Prostate gland (tissue), 2 donors: ENCODE data around the gene EXOC8. TPM values are rescaled to one million over a fixed set of nuclear protein-coding genes. Genes with fewer than 3 reads are reported as not detected.
A peak's percentile ranks its signal among the peaks of the same experiment; 100 is the strongest.

Experiments used
- DNase-seq: peaks from one replicate; pipeline ENCODE4 v3.0.0-alpha.2; 2019; ENCODE audit warnings: low spot score
- H3K27ac ChIP-seq, 2 donors: fragments of 200-600 bp; sonication (generic); 2 replicates each; pipeline ENCODE4 v1.5.1; 2017 to 2019
- H3K27me3 ChIP-seq: fragments of 200-600 bp; sonication (generic); replicated peaks from 2 replicates; pipeline ENCODE4 v1.5.1; 2019; ENCODE audit not compliant: insufficient read depth
- H3K36me3 ChIP-seq, 2 donors: fragments of 200-600 bp; sonication (generic); 1 replicate in 1 of 2; 2 replicates in 1 of 2; pipeline versions ENCODE4 v1.5.1 to v1.8.1; 2017 to 2019
- H3K4me1 ChIP-seq: fragments of 200-600 bp; sonication (generic); replicated peaks from 2 replicates; pipeline ENCODE4 v1.5.1; 2019
- H3K4me3 ChIP-seq, 2 donors: fragments of 200-600 bp; sonication (generic); 2 replicates each; pipeline ENCODE4 v1.5.1; 2017 to 2019
- H3K9me3 ChIP-seq: fragments of 200-600 bp; sonication (generic); 2 replicates; pipeline ENCODE4 v1.5.1; 2017
- POLR2A ChIP-seq: fragments of 450-650 bp; IDR thresholded peaks from one replicate; pipeline ENCODE4 v1.6.1; 2016; ENCODE audit warnings: antibody characterized with exemption, mild to moderate bottlenecking
- POLR2AphosphoS5 ChIP-seq: sonication (generic); formaldehyde crosslinking; IDR thresholded peaks from one replicate; pipeline ENCODE4 v1.6.1; 2017; ENCODE audit warnings: antibody characterized with exemption
- WGBS: methylation state at CpG from one replicate; pipeline ENCODE4 v1.1.5; 2018; 5-methylcytosine and 5-hydroxymethylcytosine counted together
- intact Hi-C: fragments of 100-400 bp; cut with DNase I; formaldehyde crosslinking; loops from one replicate; pipeline ENCODE4 v1.14.2; 2022
- total RNA-seq, 2 donors: library from RNA; depleted of rRNA; stranded (reverse); fragments of >200 nt; gene quantifications; one replicate each; pipeline ENCODE4 v1.1.0, GENCODE V29; 2016
- TF ChIP-seq, protein P1 (sequence below), 4 experiments: fragments of 200-600 bp in 2 of 4; fragments of 450-650 bp in 2 of 4; sonication (generic) in 2 of 4; IDR thresholded peaks; 1 replicate in 3 of 4; 2 replicates in 1 of 4; pipeline ENCODE4 v1.5.1; 2016 to 2019; ENCODE audit warnings: antibody characterized with exemption in 4 of 4, mild to moderate bottlenecking in 2 of 4, moderate library complexity in 2 of 4

Gene EXOC8
- total RNA-seq, 2 donors from 2014 or later: 11.9 to 14.8 TPM

DNA sequence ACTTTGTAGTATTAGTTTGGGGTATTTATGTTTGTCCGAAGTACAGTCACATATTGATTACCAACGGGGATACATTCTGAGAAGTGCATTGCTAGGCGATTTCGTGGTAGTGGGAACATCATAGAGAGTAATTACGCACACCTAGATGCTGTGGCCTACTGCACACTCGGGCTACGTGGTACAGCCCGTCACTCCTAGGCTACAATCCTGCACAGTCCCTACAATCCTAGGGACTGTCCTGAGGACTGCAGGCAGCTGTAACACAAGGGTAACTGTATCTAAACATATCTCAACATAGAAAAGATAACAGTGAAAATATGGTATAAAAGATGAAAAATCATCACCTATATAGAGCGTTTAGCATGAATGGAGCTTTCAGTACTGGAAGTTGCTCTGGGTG lies 18.6 kb downstream of the EXOC8 start:
- no peak overlapping the region for H3K27ac ChIP-seq
- 96% methylated on average over 9 of the region's 9 CpGs for WGBS
- no peaks in the 10 kb centered on the region for H3K27me3 ChIP-seq
- H3K4me1 ChIP-seq: no peaks in the 10 kb centered on the region
- no peaks in the 10 kb centered on the region for H3K9me3 ChIP-seq
- H3K36me3 ChIP-seq: no peaks in the 10 kb centered on the region
- intact Hi-C loops: no loop called here
- DNase-seq: no peak
- TF ChIP-seq POLR2AphosphoS5 (no peak), POLR2A (no peak)
- TF ChIP-seq, protein P1, sequence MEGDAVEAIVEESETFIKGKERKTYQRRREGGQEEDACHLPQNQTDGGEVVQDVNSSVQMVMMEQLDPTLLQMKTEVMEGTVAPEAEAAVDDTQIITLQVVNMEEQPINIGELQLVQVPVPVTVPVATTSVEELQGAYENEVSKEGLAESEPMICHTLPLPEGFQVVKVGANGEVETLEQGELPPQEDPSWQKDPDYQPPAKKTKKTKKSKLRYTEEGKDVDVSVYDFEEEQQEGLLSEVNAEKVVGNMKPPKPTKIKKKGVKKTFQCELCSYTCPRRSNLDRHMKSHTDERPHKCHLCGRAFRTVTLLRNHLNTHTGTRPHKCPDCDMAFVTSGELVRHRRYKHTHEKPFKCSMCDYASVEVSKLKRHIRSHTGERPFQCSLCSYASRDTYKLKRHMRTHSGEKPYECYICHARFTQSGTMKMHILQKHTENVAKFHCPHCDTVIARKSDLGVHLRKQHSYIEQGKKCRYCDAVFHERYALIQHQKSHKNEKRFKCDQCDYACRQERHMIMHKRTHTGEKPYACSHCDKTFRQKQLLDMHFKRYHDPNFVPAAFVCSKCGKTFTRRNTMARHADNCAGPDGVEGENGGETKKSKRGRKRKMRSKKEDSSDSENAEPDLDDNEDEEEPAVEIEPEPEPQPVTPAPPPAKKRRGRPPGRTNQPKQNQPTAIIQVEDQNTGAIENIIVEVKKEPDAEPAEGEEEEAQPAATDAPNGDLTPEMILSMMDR (IDR thresholded peaks at IDR 0.05): no peak
- no peak overlapping the region for H3K4me3 ChIP-seq

DNA sequence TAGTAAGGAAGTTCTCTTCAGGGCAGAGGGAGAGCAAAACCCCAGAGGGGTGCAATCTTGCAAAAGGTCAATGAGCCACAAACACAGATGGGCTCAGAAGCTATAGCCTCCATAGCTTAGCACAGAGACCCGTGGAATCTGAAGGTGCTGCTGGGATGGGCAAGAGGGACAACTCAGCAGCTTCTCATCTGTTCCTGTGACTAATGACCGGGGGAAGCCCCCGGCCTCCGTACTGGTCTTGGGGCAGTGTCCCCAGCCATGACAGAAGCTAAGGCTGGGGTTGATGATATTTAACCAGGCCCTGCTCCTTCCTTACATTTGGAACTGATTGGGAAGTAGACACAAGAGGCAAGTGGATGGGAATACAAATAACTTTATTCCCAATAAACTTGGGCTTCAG lies 19.1 kb downstream of the EXOC8 start:
- intact Hi-C loops: no loop called here
- no peak for TF ChIP-seq POLR2AphosphoS5
- TF ChIP-seq POLR2A: no peak
- TF ChIP-seq, protein P1 (IDR thresholded peaks at IDR 0.05): no peak
- no peak overlapping the region for H3K27ac ChIP-seq
- no peaks in the 10 kb centered on the region for H3K4me1 ChIP-seq
- no peaks in the 10 kb centered on the region for H3K27me3 ChIP-seq
- H3K4me3 ChIP-seq: no peak overlapping the region
- WGBS: 98% methylated on average over 4 of the region's 4 CpGs
- no peaks in the 10 kb centered on the region for H3K9me3 ChIP-seq
- DNase-seq: no peak
- no peaks in the 10 kb centered on the region for H3K36me3 ChIP-seq

DNA sequence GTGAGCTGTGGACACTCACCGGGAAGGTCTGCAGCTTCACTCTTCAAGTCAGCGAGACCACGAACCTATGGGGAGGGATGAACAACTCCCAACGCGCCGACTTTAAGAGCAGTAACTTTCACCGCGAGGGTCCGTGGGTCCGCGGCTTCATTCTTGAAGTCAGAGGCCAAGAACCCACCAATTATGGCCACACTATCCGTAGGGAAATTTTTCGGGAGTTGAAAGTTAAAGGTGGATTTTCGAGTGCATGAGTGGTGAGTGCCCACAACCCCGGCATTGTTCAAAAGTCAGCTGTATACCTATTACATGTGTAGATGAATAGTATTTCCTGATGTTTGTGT lies 19.7 kb downstream of the EXOC8 start:
- Histone ChIP-seq H3K36me3 (no peaks in the 10 kb centered on the region), H3K9me3 (no peaks in the 10 kb centered on the region), H3K4me1 (no peaks in the 10 kb centered on the region), H3K4me3 (no peak overlapping the region), H3K27ac (no peak overlapping the region), H3K27me3 (no peaks in the 10 kb centered on the region)
- no peak for TF ChIP-seq POLR2AphosphoS5
- TF ChIP-seq POLR2A: no peak
- TF ChIP-seq, protein P1 (IDR thresholded peaks at IDR 0.05): no peak
- no peak for DNase-seq
- intact Hi-C loops: no loop called here
- 95% methylated on average over 15 of the region's 15 CpGs for WGBS

DNA sequence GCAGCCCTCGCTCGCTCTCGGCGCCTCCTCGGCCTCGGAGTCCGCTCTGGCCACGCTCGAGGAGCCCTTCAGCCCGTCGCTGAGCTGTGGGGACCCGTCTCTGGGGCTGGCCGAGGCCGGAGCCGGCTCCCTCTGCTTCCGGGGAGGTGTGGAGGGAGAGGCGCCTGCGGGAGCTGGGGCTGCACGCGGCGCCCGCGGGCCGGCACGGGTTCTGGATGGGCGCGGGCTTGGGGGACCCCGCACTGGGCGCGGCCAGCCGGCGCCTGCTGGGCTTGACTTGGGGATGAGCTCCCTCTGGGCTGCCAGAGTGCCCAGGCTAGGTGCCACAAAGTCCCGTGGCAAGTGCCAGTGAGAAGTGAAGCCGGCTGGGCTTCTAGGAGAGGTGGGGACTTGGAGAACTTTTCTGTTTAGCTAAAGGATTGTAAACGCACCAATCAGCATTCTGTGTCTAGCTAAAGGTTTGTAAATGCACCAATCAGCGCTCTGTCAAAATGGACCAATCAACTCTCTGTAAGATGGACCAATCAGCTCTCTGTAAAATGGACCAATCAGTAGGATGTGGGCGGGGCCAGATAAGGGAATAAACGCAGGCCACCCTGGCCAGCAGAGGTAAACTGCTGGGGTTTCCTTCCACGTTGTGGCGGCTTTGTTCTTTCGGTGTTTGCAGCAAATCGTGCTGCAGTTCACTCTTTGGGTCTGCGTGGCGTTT lies 20.2 kb downstream of the EXOC8 start:
- TF ChIP-seq POLR2AphosphoS5 (no peak), POLR2A (no peak)
- TF ChIP-seq, protein P1 (IDR thresholded peaks at IDR 0.05): no peak
- WGBS: 97% methylated on average over 44 of the region's 44 CpGs
- H3K27ac ChIP-seq: no peak overlapping the region
- DNase-seq: no peak
- no peaks in the 10 kb centered on the region for H3K4me1 ChIP-seq
- no peaks in the 10 kb centered on the region for H3K27me3 ChIP-seq
- intact Hi-C loops: no loop called here
- H3K4me3 ChIP-seq: no peak overlapping the region
- no peaks in the 10 kb centered on the region for H3K9me3 ChIP-seq
- no peaks in the 10 kb centered on the region for H3K36me3 ChIP-seq

DNA sequence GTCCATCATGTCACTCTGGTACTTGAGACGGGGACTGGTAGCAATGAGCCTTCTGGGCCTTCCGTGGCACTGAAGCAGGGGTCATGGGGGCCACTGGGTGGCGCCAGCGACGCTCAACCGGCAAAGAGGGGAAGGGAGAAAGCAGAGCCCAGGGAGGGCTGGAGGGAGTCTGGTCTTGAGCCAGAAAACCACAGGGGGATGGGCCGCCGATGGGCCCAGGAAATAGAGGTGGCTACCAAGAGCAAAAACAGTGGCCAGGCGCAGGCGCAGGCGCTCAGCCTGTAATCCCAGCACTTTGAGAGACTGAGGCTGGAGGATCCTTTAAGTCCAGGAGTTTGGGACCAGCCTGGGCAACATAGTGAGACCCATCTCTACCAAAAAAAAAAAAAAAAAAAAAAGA lies 21.8 kb downstream of the EXOC8 start:
- DNase-seq: no peak
- 43% methylated on average over 11 of the region's 11 CpGs for WGBS
- H3K9me3 ChIP-seq: no peaks in the 10 kb centered on the region

More for the DNA sequence above, 21.8 kb downstream of the EXOC8 start:
- intact Hi-C loops: no loop called here
- Histone ChIP-seq H3K27me3 (no peaks in the 10 kb centered on the region), H3K27ac (no peak overlapping the region), H3K4me1 (no peaks in the 10 kb centered on the region), H3K36me3 (no peaks in the 10 kb centered on the region), H3K4me3 (no peak overlapping the region)
- no peak for TF ChIP-seq POLR2AphosphoS5
- TF ChIP-seq, protein P1 (IDR thresholded peaks at IDR 0.05): peak in 2 of 4 experiments; percentile 15 to 17
